ENCODE data around the gene EIF2A. TPM values are rescaled to one million over a fixed set of nuclear protein-coding genes. Genes with fewer than 3 reads are reported as not detected.

EIF2A gene
- total and polyA plus RNA-seq, 11 donors = 44.3 to 112 (median 68.0) TPM

DNA sequence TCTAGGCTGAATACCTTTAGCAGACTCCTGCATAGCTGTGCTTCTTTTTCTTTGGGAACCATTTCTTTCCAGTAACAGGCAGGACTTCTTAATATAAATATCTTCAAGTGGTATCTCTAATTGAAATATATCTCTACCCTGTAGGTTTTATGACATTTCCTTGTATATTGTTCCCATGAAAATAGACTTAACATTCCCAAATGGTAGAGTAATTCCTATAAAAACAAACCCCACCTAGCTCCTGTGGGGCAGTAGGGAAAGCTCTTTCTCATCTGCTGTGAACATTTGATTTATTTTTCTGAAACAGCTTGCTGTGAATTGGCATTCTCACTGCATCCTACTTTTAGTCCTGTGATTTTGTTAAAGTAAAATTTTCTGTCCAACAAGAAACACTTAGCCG is 77.4 kb downstream of the EIF2A start:
- TF ChIP-seq, protein P1, sequence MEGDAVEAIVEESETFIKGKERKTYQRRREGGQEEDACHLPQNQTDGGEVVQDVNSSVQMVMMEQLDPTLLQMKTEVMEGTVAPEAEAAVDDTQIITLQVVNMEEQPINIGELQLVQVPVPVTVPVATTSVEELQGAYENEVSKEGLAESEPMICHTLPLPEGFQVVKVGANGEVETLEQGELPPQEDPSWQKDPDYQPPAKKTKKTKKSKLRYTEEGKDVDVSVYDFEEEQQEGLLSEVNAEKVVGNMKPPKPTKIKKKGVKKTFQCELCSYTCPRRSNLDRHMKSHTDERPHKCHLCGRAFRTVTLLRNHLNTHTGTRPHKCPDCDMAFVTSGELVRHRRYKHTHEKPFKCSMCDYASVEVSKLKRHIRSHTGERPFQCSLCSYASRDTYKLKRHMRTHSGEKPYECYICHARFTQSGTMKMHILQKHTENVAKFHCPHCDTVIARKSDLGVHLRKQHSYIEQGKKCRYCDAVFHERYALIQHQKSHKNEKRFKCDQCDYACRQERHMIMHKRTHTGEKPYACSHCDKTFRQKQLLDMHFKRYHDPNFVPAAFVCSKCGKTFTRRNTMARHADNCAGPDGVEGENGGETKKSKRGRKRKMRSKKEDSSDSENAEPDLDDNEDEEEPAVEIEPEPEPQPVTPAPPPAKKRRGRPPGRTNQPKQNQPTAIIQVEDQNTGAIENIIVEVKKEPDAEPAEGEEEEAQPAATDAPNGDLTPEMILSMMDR (IDR thresholded peaks at IDR 0.05) = no peak
- no peak for TF ChIP-seq POLR2A (IDR thresholded peaks at IDR 0.05)
- WGBS, 4 donors = 89 to 100% (median 96%) methylated on average over 1 of the region's 1 CpG
- DNase-seq = no peak
- no peak for ATAC-seq
- H3K27me3 ChIP-seq = no peaks in the 10 kb centered on the region
- H3K4me1 ChIP-seq = peaks cover 0 to 37% (median 16%) of the 10 kb centered on the region in 12 donors
- no peak overlapping the region for H3K4me3 ChIP-seq
- H3K9me3 ChIP-seq = no peaks in the 10 kb centered on the region
- H3K27ac ChIP-seq = no peak overlapping the region
- intact Hi-C loops (cut with DNase I) = no loop called here
- peaks cover 0 to 64% (median 56%) of the 10 kb centered on the region in 9 donors for H3K36me3 ChIP-seq

DNA sequence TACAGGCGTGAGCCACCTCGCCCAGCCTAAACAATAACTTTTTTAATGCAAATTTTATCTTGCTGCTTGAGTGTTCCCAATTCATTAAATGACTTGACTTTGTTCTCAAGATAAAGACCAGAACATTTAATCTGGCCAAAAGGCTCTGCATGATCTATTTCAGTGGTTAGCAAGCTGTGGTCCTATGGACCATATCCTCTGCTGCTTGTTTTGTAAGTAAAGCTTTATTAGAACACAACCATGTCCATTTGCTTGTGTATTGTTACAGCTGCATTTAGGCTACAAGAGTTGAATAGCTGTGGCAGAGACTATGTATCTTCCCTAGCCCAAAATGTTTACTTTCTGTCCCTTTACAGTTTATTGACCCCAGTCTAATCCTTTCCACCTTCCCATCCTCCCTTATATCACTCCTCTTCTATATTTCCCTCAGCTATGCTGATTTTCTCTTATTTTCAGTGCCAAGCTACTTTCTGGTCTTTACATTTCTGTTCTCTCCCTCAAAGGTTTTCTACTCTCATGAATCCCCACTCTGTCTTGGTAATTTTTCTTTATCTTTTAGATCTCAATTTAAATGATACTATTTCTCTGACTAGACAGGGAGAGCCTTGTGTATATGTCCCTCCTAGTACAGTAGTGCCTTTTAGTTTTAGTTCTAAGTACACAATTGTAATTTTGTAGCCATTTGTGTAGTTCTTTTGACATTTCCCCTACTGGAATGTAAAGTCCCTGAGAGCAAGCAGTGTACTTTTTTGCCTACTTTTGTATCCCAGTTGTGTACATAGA is 79.8 kb downstream of the EIF2A start:
- Histone ChIP-seq H3K4me3 (no peak overlapping the region), H3K4me1 (peaks cover 0 to 33% (median 16%) of the 10 kb centered on the region in 12 donors), H3K27ac (no peak overlapping the region), H3K27me3 (no peaks in the 10 kb centered on the region), H3K36me3 (peaks cover 0 to 83% (median 70%) of the 10 kb centered on the region in 9 donors), H3K9me3 (no peaks in the 10 kb centered on the region)
- intact Hi-C loops (cut with DNase I) = no loop called here
- DNase-seq (no peak), ATAC-seq (no peak)
- TF ChIP-seq POLR2A (IDR thresholded peaks at IDR 0.05) = no peak
- 91 to 95% (median 91%) methylated on average over 2 of the region's 2 CpGs for WGBS, 4 donors

DNA sequence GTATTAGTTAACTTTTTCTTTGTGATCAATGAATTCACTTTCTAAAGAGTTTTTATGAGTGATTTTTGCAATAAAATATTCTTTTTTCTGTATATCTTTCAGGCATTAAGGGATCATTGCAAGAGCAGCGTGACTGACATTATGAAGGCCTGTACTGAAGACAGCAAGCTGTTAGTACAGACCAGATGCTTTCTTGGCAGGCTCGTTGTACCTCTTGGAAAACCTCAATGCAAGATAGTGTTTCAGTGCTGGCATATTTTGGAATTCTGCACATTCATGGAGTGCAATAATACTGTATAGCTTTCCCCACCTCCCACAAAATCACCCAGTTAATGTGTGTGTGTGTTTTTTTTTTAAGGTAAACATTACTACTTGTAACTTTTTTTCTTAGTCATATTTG is 81.0 kb downstream of the EIF2A start:
- H3K36me3 ChIP-seq = peaks cover 0 to 89% (median 75%) of the 10 kb centered on the region in 9 donors
- H3K27me3 ChIP-seq = no peaks in the 10 kb centered on the region
- H3K27ac ChIP-seq = peak overlapping the region in 1 of 12 donors; percentile 31
- H3K4me3 ChIP-seq = no peak overlapping the region
- TF ChIP-seq, protein P1 (IDR thresholded peaks at IDR 0.05) = no peak
- TF ChIP-seq POLR2A (IDR thresholded peaks at IDR 0.05) = no peak
- ATAC-seq = peak; percentile 71 to 84 (median 80)
- intact Hi-C loops (cut with DNase I) = no loop called here
- DNase-seq = peak in 2 of 5 donors; percentile 15 to 30
- peaks cover 0 to 26% (median 14%) of the 10 kb centered on the region in 12 donors for H3K4me1 ChIP-seq
- 37 to 43% (median 41%) methylated on average over 2 of the region's 2 CpGs for WGBS, 4 donors
- no peaks in the 10 kb centered on the region for H3K9me3 ChIP-seq

DNA sequence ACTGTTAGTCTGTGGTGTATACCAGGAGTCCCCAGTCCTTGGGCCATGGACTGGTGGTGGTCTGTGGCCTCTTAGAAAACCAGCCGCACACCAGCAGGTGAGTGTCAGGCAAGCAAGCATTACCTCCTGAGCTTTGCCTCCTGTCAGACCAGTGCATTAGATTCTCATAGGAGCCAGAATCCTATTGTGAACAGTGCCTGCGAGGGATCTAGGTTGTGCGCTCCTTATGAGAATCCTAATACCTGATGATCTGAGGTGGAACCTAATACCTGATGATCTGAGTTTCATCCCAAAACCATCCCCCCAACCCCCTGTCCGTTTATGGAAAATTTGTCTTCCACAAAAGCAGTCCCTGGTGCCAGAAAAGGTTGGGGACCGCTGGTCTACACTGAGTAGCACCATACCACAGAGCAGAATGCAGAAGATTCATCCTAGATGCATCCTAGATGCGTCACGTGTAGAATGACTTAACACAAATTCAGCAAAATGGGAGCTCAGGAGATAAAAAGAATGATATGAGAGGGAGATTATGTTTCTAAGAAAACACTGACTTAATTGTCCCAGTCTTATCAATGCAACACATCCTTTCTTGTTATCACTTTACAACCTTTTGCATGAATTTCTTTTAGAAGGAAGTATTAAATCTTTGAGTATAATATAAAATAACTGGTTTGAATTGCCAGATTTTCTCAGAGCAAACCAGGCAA is 85.1 kb downstream of the EIF2A start:
- Histone ChIP-seq H3K27me3 (no peaks in the 10 kb centered on the region), H3K4me3 (no peak overlapping the region), H3K4me1 (peaks cover 0 to 18% (median 4%) of the 10 kb centered on the region in 12 donors), H3K27ac (no peak overlapping the region), H3K36me3 (peaks cover 0 to 56% (median 45%) of the 10 kb centered on the region in 9 donors), H3K9me3 (no peaks in the 10 kb centered on the region)
- 89 to 91% (median 90%) methylated on average over 7 of the region's 7 CpGs for WGBS, 4 donors
- no peak for ATAC-seq
- no peak for DNase-seq
- intact Hi-C loops (cut with DNase I) = no loop called here
- no peak for TF ChIP-seq POLR2A (IDR thresholded peaks at IDR 0.05)
- TF ChIP-seq, protein P1 (IDR thresholded peaks at IDR 0.05) = no peak

Data from heart left ventricle (tissue), 16 donors.